SKM-1 (cell line): ENCODE data around the gene PHF21B.

ENCODE experiments used
- DNase-seq: peaks from one replicate; lab custom pipeline; 2025; ENCODE audit not compliant: unreplicated experiment; lab: John Stamatoyannopoulos, UW

Gene PHF21B

GRCh38 chr22:44895296-44896055, 114.3 kb downstream of the PHF21B start:
- DNase-seq = no peak

- no peak for DNase-seq
Measured at GRCh38 chr22:44894782-44895181, 115.0 kb downstream of the PHF21B start.

GRCh38 chr22:44894321-44894720, 115.5 kb downstream of the PHF21B start:
- no peak for DNase-seq

- no peak for DNase-seq
Measured at GRCh38 chr22:44893731-44894080, 116.1 kb downstream of the PHF21B start.

- DNase-seq = no peak
Measured at GRCh38 chr22:44892803-44893730, 116.7 kb downstream of the PHF21B start.

- no peak for DNase-seq
Measured at GRCh38 chr22:44892243-44892642, 117.6 kb downstream of the PHF21B start.

GRCh38 chr22:44891791-44892190, 118.0 kb downstream of the PHF21B start:
- DNase-seq = no peak

- no peak for DNase-seq
Measured at GRCh38 chr22:44891293-44891747, 118.5 kb downstream of the PHF21B start.

- no peak for DNase-seq
Measured at GRCh38 chr22:44890416-44891292, 119.2 kb downstream of the PHF21B start.

- no peak for DNase-seq
Measured at GRCh38 chr22:44889255-44889878, 120.4 kb downstream of the PHF21B start.

- no peak for DNase-seq
Measured at GRCh38 chr22:44888491-44889254, 121.1 kb downstream of the PHF21B start.

GRCh38 chr22:44887941-44888366, 121.9 kb downstream of the PHF21B start:
- no peak for DNase-seq

- DNase-seq = no peak
Measured at GRCh38 chr22:44885806-44886360, 123.9 kb downstream of the PHF21B start.

- DNase-seq = no peak
Measured at GRCh38 chr22:44884968-44885805, 124.6 kb downstream of the PHF21B start.

GRCh38 chr22:44884562-44884961, 125.2 kb downstream of the PHF21B start:
- DNase-seq = no peak

GRCh38 chr22:44883011-44883421, 126.8 kb downstream of the PHF21B start:
- DNase-seq = no peak

GRCh38 chr22:44882226-44882905, 127.4 kb downstream of the PHF21B start:
- no peak for DNase-seq

- DNase-seq = no peak
Measured at GRCh38 chr22:44881624-44882023, 128.2 kb downstream of the PHF21B start.
